NT2/D1 (cell line): ENCODE measurements around the gene LSM14A.
A peak's percentile ranks its signal among the peaks of the same experiment; 100 is the strongest.
"Not testable (repeated sequence)": the region's sequence is repeated elsewhere in the genome, so short reads cannot be mapped to it uniquely, and the experiment has no call there.

ENCODE experiments used
- DNase-seq: peaks from one replicate; pipeline ENCODE4 v3.0.0-alpha.2; 2011; ENCODE audit warnings: low read depth, low spot score
- H3K27me3 ChIP-seq: 2 replicates; pipeline ENCODE4 v1.6.0; 2011; ENCODE audit warnings: mild to moderate bottlenecking; ENCODE audit not compliant: insufficient read length, insufficient read depth
- H3K36me3 ChIP-seq: 2 replicates; pipeline ENCODE4 v1.6.1; 2011; ENCODE audit warnings: mild to moderate bottlenecking, low read length, mixed read lengths; ENCODE audit not compliant: insufficient read depth, insufficient read length
- H3K4me1 ChIP-seq: 2 replicates; pipeline ENCODE4 v1.5.1; 2011; ENCODE audit not compliant: insufficient read depth, insufficient read length
- H3K4me3 ChIP-seq: 2 replicates; pipeline ENCODE4 v1.5.1; 2011; ENCODE audit warnings: low read depth; ENCODE audit not compliant: insufficient read length
- H3K9ac ChIP-seq: 2 replicates; pipeline ENCODE4 v1.6.0; 2011; ENCODE audit warnings: low read depth; ENCODE audit not compliant: insufficient read length
- H3K9me3 ChIP-seq: 2 replicates; pipeline ENCODE4 v1.5.1; 2011; ENCODE audit warnings: mild to moderate bottlenecking, low read length; ENCODE audit not compliant: insufficient read depth
- SUZ12 ChIP-seq: IDR thresholded peaks from 2 replicates; pipeline ENCODE4 v1.6.1; 2011; ENCODE audit not compliant: insufficient read length, insufficient read depth; ENCODE audit errors: extremely low read depth
- YY1 ChIP-seq: IDR thresholded peaks from 2 replicates; pipeline ENCODE4 v1.6.1; 2011; ENCODE audit not compliant: insufficient read length, insufficient read depth
- ZNF274 ChIP-seq: IDR thresholded peaks from 2 replicates; pipeline ENCODE4 v1.6.1; 2011; ENCODE audit warnings: mild to moderate bottlenecking, low read depth, low read length

The LSM14A gene

GRCh38 chr19:34244611-34245299 is 72.5 kb downstream of the LSM14A start:
- no peak for DNase-seq
- Histone ChIP-seq H3K9me3 (no peaks in the 10 kb centered on the region), H3K4me3 (no peak overlapping the region), H3K4me1 (no peaks in the 10 kb centered on the region), H3K36me3 (no peaks in the 10 kb centered on the region), H3K27me3 (no peaks in the 10 kb centered on the region), H3K9ac (no peak overlapping the region)
- TF ChIP-seq SUZ12 = no peak
- TF ChIP-seq YY1 = no peak
- TF ChIP-seq ZNF274 = no peak

GRCh38 chr19:34246340-34246739 is 74.0 kb downstream of the LSM14A start:
- Histone ChIP-seq H3K4me3 (no peak overlapping the region), H3K36me3 (no peaks in the 10 kb centered on the region), H3K4me1 (no peaks in the 10 kb centered on the region), H3K9ac (no peak overlapping the region), H3K27me3 (no peaks in the 10 kb centered on the region), H3K9me3 (no peaks in the 10 kb centered on the region)
- TF ChIP-seq SUZ12 (no peak), ZNF274 (no peak), YY1 (no peak)
- DNase-seq = no peak

GRCh38 chr19:34248941-34249340 is 76.6 kb downstream of the LSM14A start:
- no peaks in the 10 kb centered on the region for H3K27me3 ChIP-seq
- no peak overlapping the region for H3K4me3 ChIP-seq
- DNase-seq = no peak
- no peaks in the 10 kb centered on the region for H3K4me1 ChIP-seq
- no peaks in the 10 kb centered on the region for H3K9me3 ChIP-seq
- no peaks in the 10 kb centered on the region for H3K36me3 ChIP-seq
- TF ChIP-seq YY1 (no peak), SUZ12 (no peak), ZNF274 (no peak)
- H3K9ac ChIP-seq = no peak overlapping the region

GRCh38 chr19:34253167-34253566 is 80.9 kb downstream of the LSM14A start:
- not testable (repeated sequence) for DNase-seq, H3K4me3 ChIP-seq, H3K36me3 ChIP-seq, H3K4me1 ChIP-seq, H3K27me3 ChIP-seq, H3K9ac ChIP-seq, H3K9me3 ChIP-seq

- DNase-seq, H3K36me3 ChIP-seq, H3K27me3 ChIP-seq, H3K4me1 ChIP-seq, H3K9me3 ChIP-seq: not testable (repeated sequence)
- Histone ChIP-seq H3K4me3 (peak overlapping the region; percentile 65), H3K9ac (peak overlapping the region; percentile 81)
These were observed 81.4 kb downstream of the LSM14A start for GRCh38 chr19:34253681-34254045.

- Histone ChIP-seq H3K27me3 (no peaks in the 10 kb centered on the region), H3K36me3 (no peaks in the 10 kb centered on the region)
- DNase-seq = peak; percentile 59
These were observed 81.9 kb downstream of the LSM14A start, which contains the start of gene GARRE1 for GRCh38 chr19:34254046-34254697. TSS of gene GARRE1 (plus strand) at chr19:34254554. CDS start at chr19:34300474, 45,920 bp downstream.

GRCh38 chr19:34254698-34255432 is 82.6 kb downstream of the LSM14A start:
- H3K4me1 ChIP-seq = no peaks in the 10 kb centered on the region
- no peaks in the 10 kb centered on the region for H3K36me3 ChIP-seq
- H3K27me3 ChIP-seq = no peaks in the 10 kb centered on the region
- TF ChIP-seq YY1 (no peak), SUZ12 (no peak), ZNF274 (no peak)
- peak overlapping the region; percentile 62 for H3K4me3 ChIP-seq
- H3K9ac ChIP-seq = peak overlapping the region; percentile 80
- DNase-seq = no peak
- H3K9me3 ChIP-seq = no peaks in the 10 kb centered on the region

More at GRCh38 chr19:34254046-34254697, 81.9 kb downstream of the LSM14A start, which contains the start of gene GARRE1:
- no peak for TF ChIP-seq ZNF274
- TF ChIP-seq SUZ12 = no peak
- no peak for TF ChIP-seq YY1
- Histone ChIP-seq H3K4me1 (no peaks in the 10 kb centered on the region), H3K9me3 (no peaks in the 10 kb centered on the region), H3K4me3 (peak within 1 kb of the TSS; percentile 65), H3K9ac (peak within 1 kb of the TSS; percentile 81)
